Prostate gland (tissue), 2 donors: ENCODE measurements around the gene LRRC2.
"Not testable (repeated sequence)": the region's sequence is repeated elsewhere in the genome, so short reads cannot be mapped to it uniquely, and the experiment has no call there.

Experiments
- POLR2AphosphoS5 ChIP-seq: sonication (generic); formaldehyde crosslinking; IDR thresholded peaks from one replicate; pipeline ENCODE4 v1.6.1; 2017; ENCODE audit warnings: antibody characterized with exemption
- TF ChIP-seq, protein P1 (sequence below), 4 experiments: fragments of 200-600 bp in 2 of 4; fragments of 450-650 bp in 2 of 4; sonication (generic) in 2 of 4; IDR thresholded peaks; 1 replicate in 3 of 4; 2 replicates in 1 of 4; pipeline ENCODE4 v1.5.1; 2016 to 2019; ENCODE audit warnings: antibody characterized with exemption in 4 of 4, mild to moderate bottlenecking in 2 of 4, moderate library complexity in 2 of 4

DNA sequence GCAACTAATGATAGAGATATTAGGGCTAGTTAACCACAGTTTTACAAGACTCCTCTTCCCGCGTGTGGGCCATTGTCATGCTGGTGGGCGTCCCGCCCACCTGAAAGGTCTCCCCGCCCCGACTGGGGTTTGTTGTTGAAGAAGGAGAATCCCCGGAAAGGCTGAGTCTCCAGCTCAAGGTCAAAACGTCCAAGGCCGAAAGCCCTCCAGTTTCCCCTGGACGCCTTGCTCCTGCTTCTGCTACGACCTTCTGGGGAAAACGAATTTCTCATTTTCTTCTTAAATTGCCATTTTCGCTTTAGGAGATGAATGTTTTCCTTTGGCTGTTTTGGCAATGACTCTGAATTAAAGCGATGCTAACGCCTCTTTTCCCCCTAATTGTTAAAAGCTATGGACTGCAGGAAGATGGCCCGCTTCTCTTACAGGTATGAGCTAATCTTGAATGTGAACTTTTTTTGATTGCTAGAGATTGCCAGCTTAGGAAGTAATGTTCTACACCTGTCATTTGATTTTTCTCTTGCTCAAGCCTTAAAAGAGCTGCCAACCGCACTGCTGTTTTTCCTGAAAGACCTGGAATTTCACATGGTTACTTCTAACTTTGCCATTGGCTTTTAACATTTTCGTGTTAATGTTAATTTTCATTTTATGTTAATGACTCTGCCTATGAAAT, 11.6 kb upstream of the LRRC2 start:
- TF ChIP-seq, protein P1, sequence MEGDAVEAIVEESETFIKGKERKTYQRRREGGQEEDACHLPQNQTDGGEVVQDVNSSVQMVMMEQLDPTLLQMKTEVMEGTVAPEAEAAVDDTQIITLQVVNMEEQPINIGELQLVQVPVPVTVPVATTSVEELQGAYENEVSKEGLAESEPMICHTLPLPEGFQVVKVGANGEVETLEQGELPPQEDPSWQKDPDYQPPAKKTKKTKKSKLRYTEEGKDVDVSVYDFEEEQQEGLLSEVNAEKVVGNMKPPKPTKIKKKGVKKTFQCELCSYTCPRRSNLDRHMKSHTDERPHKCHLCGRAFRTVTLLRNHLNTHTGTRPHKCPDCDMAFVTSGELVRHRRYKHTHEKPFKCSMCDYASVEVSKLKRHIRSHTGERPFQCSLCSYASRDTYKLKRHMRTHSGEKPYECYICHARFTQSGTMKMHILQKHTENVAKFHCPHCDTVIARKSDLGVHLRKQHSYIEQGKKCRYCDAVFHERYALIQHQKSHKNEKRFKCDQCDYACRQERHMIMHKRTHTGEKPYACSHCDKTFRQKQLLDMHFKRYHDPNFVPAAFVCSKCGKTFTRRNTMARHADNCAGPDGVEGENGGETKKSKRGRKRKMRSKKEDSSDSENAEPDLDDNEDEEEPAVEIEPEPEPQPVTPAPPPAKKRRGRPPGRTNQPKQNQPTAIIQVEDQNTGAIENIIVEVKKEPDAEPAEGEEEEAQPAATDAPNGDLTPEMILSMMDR (IDR thresholded peaks at IDR 0.05) = not testable (repeated sequence)
- TF ChIP-seq POLR2AphosphoS5 = not testable (repeated sequence)
